Tibial nerve (tissue), 4 donors: Measurements from ENCODE around the gene UQCC3. TPM values are rescaled to one million over a fixed set of nuclear protein-coding genes. Genes with fewer than 3 reads are reported as not detected.

Experiments used
- DNase-seq, 2 donors: peaks; one replicate each; pipeline ENCODE4 v3.0.0-alpha.2; 2019; ENCODE audit warnings: low spot score in 2 of 2
- H3K27ac ChIP-seq, 4 donors: fragments of 200-600 bp; sonication (generic) in 3 of 4; one replicate each; pipeline ENCODE4 v1.5.1; 2017 to 2019; ENCODE audit warnings: mild to moderate bottlenecking in 1 of 4
- H3K27me3 ChIP-seq, 2 donors: fragments of 200-600 bp; sonication (generic) in 1 of 2; one replicate each; pipeline versions ENCODE4 v1.5.1 to v1.6.0; 2017 to 2019
- H3K36me3 ChIP-seq, 3 donors: fragments of 200-600 bp; sonication (generic); one replicate each; pipeline ENCODE4 v1.5.1; 2018 to 2019
- H3K4me1 ChIP-seq, 4 donors: fragments of 200-600 bp; sonication (generic) in 3 of 4; one replicate each; pipeline ENCODE4 v1.5.1; 2017 to 2019
- H3K4me3 ChIP-seq, 4 donors: fragments of 200-600 bp; sonication (generic) in 3 of 4; one replicate each; pipeline ENCODE4 v1.5.1; 2017 to 2019; ENCODE audit warnings: mild to moderate bottlenecking in 1 of 4, moderate library complexity in 1 of 4
- H3K9me3 ChIP-seq, 4 donors: fragments of 200-600 bp; sonication (generic) in 3 of 4; one replicate each; pipeline ENCODE4 v1.5.1; 2017 to 2019
- CTCF ChIP-seq, 5 experiments: fragments of 200-600 bp in 3 of 5; fragments of 450-650 bp in 2 of 5; sonication (generic) in 3 of 5; IDR thresholded peaks; one replicate each; pipeline ENCODE4 v1.5.1; 2016 to 2019; ENCODE audit warnings: antibody characterized with exemption in 5 of 5, mild to moderate bottlenecking in 3 of 5, moderate library complexity in 2 of 5
- EP300 ChIP-seq, 2 donors: sonication (generic); formaldehyde crosslinking; IDR thresholded peaks; one replicate each; pipeline ENCODE4 v1.6.1; 2017; ENCODE audit warnings: antibody characterized with exemption in 2 of 2, mild to moderate bottlenecking in 1 of 2
- POLR2A ChIP-seq, 2 donors: fragments of 450-650 bp; IDR thresholded peaks; one replicate each; pipeline ENCODE4 v1.6.1; 2017; ENCODE audit warnings: antibody characterized with exemption in 2 of 2, mild to moderate bottlenecking in 2 of 2, moderate library complexity in 2 of 2
- WGBS, 2 donors: methylation state at CpG; one replicate each; pipeline ENCODE4 v1.1.5; 2018; 5-methylcytosine and 5-hydroxymethylcytosine counted together
- total RNA-seq, 4 donors: library from RNA; depleted of rRNA; stranded (reverse); fragments of >200 nt; gene quantifications; one replicate each; pipeline ENCODE4 v1.1.0, GENCODE V29; 2016

The UQCC3 gene
- total RNA-seq, 4 donors from 2014 or later: 7.6 to 22.2 (median 14.6) TPM

DNA sequence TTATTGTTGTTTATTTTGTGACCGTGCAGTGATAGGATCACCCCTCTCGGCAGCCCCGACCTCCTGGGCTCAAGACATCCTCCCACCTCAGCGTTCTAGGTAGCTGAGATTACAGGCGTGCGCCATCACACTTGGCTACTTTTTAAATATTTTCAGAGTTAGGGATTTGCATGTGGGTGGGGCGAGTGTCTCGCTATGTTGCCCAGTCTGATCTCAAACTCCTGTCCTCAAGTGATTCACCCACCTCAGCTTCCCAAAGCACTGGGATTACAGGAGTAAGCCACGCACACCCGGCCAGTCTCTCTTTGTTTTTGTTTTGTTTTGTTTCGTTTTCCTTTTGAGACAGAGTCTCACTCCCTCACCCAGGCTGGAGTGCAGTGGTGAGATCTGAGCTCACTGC lies 17.2 kb upstream of the UQCC3 start:
- DNase-seq: no peak
- Histone ChIP-seq H3K27me3 (no peaks in the 10 kb centered on the region), H3K9me3 (no peaks in the 10 kb centered on the region), H3K4me3 (no peak overlapping the region), H3K27ac (no peak overlapping the region), H3K36me3 (peaks cover 0 to 12% (median 0%) of the 10 kb centered on the region in 3 donors), H3K4me1 (peaks cover 0 to 19% (median 13%) of the 10 kb centered on the region in 4 donors)
- 86 to 91% methylated on average over 11 of the region's 11 CpGs for WGBS, 2 donors
- TF ChIP-seq POLR2A (IDR thresholded peaks at IDR 0.05) (no peak), EP300 (IDR thresholded peaks at IDR 0.05) (no peak), CTCF (IDR thresholded peaks at IDR 0.05) (no peak)

GRCh38 chr11:62656796-62657429 lies 14.6 kb upstream of the UQCC3 start:
- no peaks in the 10 kb centered on the region for H3K27me3 ChIP-seq
- DNase-seq: no peak
- no peak overlapping the region for H3K4me3 ChIP-seq
- no peaks in the 10 kb centered on the region for H3K9me3 ChIP-seq
- no peak overlapping the region for H3K27ac ChIP-seq
- peaks cover 0 to 4% (median 0%) of the 10 kb centered on the region in 3 donors for H3K36me3 ChIP-seq
- WGBS, 2 donors: 62 to 66% methylated on average over 5 of the region's 5 CpGs
- TF ChIP-seq CTCF (IDR thresholded peaks at IDR 0.05): no peak
- TF ChIP-seq EP300 (IDR thresholded peaks at IDR 0.05): no peak
- TF ChIP-seq POLR2A (IDR thresholded peaks at IDR 0.05): no peak
- H3K4me1 ChIP-seq: peaks cover 0 to 8% (median 6%) of the 10 kb centered on the region in 4 donors

DNA sequence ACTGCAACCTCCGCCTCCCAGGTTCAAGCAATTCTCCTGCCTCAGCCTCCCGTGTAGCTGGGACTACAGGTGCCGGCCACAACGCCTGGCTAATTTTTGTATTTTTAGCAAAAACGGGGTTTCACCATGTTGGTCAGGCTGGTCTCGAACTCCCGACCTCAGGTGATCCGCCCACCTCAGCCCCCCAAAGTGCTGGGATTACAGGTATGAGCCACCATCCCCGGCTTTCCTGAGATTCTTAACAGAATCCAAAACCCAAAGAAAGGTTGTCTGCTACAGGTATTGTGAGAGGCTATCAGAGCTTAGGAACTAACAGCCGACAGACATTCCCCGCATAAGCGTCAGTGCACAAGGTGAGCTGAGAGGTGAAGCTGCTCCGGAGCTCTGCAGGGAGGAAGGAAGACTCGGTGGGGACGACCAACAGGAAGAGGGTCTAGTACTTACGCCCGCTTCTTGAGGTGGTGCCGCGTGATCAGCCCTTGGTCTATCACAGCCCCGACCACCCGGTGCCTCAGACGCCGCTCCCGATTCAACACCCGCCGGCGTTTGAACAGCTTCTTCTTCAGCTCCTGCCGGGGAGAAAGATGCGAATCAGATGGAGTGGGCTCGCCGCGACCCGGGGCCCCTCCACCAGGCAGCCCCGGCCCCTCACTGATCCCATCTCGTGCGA lies 6.9 kb upstream of the UQCC3 start:
- TF ChIP-seq POLR2A (IDR thresholded peaks at IDR 0.05) (no peak), EP300 (IDR thresholded peaks at IDR 0.05) (no peak), CTCF (IDR thresholded peaks at IDR 0.05) (no peak)
- Histone ChIP-seq H3K36me3 (peaks cover 0 to 36% (median 0%) of the 10 kb centered on the region in 3 donors), H3K27ac (peak overlapping the region; percentile 53 to 93 (median 92))

GRCh38 chr11:62665075-62665598 lies 6.3 kb upstream of the UQCC3 start, which contains the start of the genes C11orf98 and CSKMT:
Gene C11orf98 (minus strand): TSS chr11:62665210. CDS start chr11:62665169, 41 bp downstream.
Gene CSKMT (plus strand): TSS chr11:62665312. CDS start chr11:62665880, 568 bp downstream.
- WGBS, 2 donors: 0 to 1% methylated on average over 28 to 38 of the region's 47 CpGs
- H3K27ac ChIP-seq: peak within 1 kb of the TSS; percentile 53 to 93 (median 92)
- peak in 1 of 2 donors; percentile 100 for TF ChIP-seq EP300 (IDR thresholded peaks at IDR 0.05)
- peak; percentile 97 to 98 for TF ChIP-seq POLR2A (IDR thresholded peaks at IDR 0.05)
- peak in 1 of 5 experiments; percentile 29 for TF ChIP-seq CTCF (IDR thresholded peaks at IDR 0.05)
- no peaks in the 10 kb centered on the region for H3K27me3 ChIP-seq
- peaks cover 0 to 36% (median 0%) of the 10 kb centered on the region in 3 donors for H3K36me3 ChIP-seq
- no peaks in the 10 kb centered on the region for H3K9me3 ChIP-seq
- peak; percentile 91 to 94 for DNase-seq
- peaks cover 0 to 47% (median 24%) of the 10 kb centered on the region in 4 donors for H3K4me1 ChIP-seq
- H3K4me3 ChIP-seq: peak within 1 kb of the TSS; percentile 60 to 94 (median 75)

More for the DNA sequence above, 6.9 kb upstream of the UQCC3 start:
- Histone ChIP-seq H3K4me3 (peak overlapping the region; percentile 60 to 94 (median 75)), H3K27me3 (no peaks in the 10 kb centered on the region), H3K4me1 (peaks cover 0 to 41% (median 24%) of the 10 kb centered on the region in 4 donors), H3K9me3 (no peaks in the 10 kb centered on the region)
- DNase-seq: no peak
- WGBS, 2 donors: 2 to 4% methylated on average over 23 to 25 of the region's 36 CpGs
